Endothelial cell (in vitro differentiated cells): ENCODE data around the gene NFKBIE. TPM values are rescaled to one million over a fixed set of nuclear protein-coding genes. Genes with fewer than 3 reads are reported as not detected.

ENCODE experiments used
- DNase-seq: peaks from one replicate; pipeline ENCODE4 v3.0.0; 2021; ENCODE audit warnings: low spot score
- H3K27ac Mint-ChIP-seq: one replicate; pipeline ENCODE4 v1.8.0; 2021; ENCODE audit warnings: mixed read lengths, inconsistent platforms; ENCODE audit not compliant: unreplicated experiment
- H3K27me3 Mint-ChIP-seq: one replicate; pipeline ENCODE4 v1.8.0; 2021; ENCODE audit warnings: mild to moderate bottlenecking, moderate library complexity, mixed read lengths, inconsistent platforms; ENCODE audit not compliant: unreplicated experiment
- H3K36me3 Mint-ChIP-seq: one replicate; pipeline ENCODE4 v1.8.0; 2021; ENCODE audit warnings: mild to moderate bottlenecking, low read depth, mixed read lengths, inconsistent platforms; ENCODE audit not compliant: unreplicated experiment
- H3K4me1 Mint-ChIP-seq: one replicate; pipeline ENCODE4 v1.8.0; 2021; ENCODE audit warnings: mild to moderate bottlenecking, mixed read lengths, inconsistent platforms; ENCODE audit not compliant: unreplicated experiment
- H3K4me3 Mint-ChIP-seq: one replicate; pipeline ENCODE4 v1.8.0; 2021; ENCODE audit warnings: mild to moderate bottlenecking, mixed read lengths, inconsistent platforms; ENCODE audit not compliant: unreplicated experiment
- H3K9me3 Mint-ChIP-seq: one replicate; pipeline ENCODE4 v1.8.0; 2021; ENCODE audit warnings: mixed read lengths, inconsistent platforms; ENCODE audit not compliant: unreplicated experiment
- total RNA-seq: library from RNA; stranded (reverse); fragmentation: NEBNext Ultra II Directional; extraction: Animal tissue kit (Norgen Biotek cat#: 25700); gene quantifications from one replicate; pipeline ENCODE4 v1.2.1, GENCODE V29; 2021; ENCODE audit not compliant: unreplicated experiment
- TF ChIP-seq, protein P1 (sequence below): fragments of 200-600 bp; sonication (generic); IDR thresholded peaks from one replicate; pipeline ENCODE4 v1.5.0; 2021; ENCODE audit warnings: antibody characterized with exemption; ENCODE audit not compliant: unreplicated experiment

Gene NFKBIE
- total RNA-seq, 1 donor from 2014 or later, result 16.7 TPM

DNA sequence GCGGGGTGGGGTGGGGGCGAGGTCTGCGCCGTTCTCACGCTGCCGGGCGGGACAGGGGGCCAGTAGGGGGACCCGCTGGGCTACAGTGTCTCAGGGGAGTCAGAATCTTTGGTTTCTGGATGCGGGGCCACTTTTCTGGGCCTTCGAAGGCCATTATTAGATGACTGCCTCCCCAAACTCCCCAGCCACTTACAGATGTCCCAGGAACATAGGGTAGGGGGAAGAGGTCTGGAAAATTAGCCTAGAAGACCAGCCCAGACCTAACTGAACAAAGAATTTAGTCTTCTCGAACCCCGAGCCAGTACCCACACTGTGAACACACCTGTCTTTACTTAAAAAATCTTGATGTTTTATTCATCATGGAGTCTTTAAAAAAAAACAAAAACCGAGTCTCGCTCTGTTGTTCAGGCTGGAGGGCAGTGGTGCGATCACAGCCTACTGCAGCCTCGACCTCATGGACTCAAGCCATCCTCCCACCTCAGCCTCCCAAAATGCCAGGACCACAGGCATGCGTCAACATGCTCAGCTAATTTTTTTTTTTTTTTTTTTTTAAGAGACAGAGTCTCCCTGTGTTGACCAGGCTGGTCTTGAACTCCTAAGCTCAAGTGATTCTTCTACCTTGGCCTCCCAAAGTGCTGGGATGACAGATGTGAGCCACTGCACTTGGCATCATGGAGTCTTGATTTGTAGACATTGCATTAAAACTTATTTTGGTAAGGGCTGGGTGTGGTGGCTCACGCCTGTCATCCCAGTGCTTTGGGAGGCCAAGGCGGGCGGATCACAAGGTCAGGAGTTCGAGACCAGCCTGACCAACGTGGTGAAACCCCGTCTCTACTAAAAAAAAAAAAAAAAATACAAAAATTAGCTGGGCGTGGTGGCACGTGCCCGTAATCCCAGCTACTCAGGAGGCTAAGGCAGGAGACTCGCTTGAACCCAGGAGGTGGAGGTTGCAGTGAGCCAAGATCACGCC, 45.3 kb downstream of the NFKBIE start:
- no peak for DNase-seq
- H3K4me1 Mint-ChIP-seq, result peaks cover 54% of the 10 kb centered on the region
- H3K4me3 Mint-ChIP-seq, result peak overlapping the region; percentile 81
- H3K27me3 Mint-ChIP-seq, result peaks cover 4% of the 10 kb centered on the region
- no peak overlapping the region for H3K27ac Mint-ChIP-seq
- no peaks in the 10 kb centered on the region for H3K36me3 Mint-ChIP-seq
- H3K9me3 Mint-ChIP-seq, result no peaks in the 10 kb centered on the region
- TF ChIP-seq, protein P1, sequence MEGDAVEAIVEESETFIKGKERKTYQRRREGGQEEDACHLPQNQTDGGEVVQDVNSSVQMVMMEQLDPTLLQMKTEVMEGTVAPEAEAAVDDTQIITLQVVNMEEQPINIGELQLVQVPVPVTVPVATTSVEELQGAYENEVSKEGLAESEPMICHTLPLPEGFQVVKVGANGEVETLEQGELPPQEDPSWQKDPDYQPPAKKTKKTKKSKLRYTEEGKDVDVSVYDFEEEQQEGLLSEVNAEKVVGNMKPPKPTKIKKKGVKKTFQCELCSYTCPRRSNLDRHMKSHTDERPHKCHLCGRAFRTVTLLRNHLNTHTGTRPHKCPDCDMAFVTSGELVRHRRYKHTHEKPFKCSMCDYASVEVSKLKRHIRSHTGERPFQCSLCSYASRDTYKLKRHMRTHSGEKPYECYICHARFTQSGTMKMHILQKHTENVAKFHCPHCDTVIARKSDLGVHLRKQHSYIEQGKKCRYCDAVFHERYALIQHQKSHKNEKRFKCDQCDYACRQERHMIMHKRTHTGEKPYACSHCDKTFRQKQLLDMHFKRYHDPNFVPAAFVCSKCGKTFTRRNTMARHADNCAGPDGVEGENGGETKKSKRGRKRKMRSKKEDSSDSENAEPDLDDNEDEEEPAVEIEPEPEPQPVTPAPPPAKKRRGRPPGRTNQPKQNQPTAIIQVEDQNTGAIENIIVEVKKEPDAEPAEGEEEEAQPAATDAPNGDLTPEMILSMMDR, result no peak

DNA sequence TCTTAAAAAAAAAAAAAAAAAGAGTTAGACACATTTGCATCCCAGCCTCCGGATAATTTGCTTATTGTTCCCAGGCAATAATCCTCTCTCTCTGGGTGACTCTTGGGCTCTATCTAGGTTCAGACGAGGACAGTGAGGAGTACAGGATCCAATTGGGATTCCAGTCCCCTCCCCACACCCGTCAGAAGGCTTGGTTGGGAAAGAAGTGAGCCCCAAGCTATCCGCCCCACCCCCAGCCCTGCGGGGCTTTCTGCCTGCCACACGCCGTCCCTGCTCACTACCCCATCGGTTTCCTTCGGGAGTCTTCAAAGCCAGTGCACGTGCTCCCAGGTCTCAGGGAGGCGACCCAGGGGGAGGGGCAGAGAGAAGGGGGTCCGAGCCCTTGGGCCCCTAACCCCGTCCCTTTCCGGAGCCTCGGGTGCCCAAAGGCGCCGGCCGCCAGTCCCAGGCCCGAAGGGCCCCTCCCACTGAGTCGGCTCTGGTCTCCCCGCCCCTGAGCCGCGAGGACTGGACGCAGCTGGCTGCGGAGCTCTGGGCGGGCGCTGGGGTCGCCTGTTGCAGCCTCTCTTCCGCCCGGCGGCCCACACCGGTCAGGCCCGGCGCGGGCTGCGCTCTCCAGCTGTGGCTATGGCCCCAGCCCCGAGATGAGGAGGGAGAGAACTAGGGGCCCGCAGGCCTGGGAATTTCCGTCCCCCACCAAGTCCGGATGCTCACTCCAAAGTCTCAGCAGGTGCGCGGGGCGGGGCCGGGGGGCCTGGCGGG, 46.1 kb downstream of the NFKBIE start:
- peak overlapping the region; percentile 85 for H3K4me3 Mint-ChIP-seq
- no peaks in the 10 kb centered on the region for H3K36me3 Mint-ChIP-seq
- H3K27ac Mint-ChIP-seq, result peak overlapping the region; percentile 87
- peaks cover 46% of the 10 kb centered on the region for H3K4me1 Mint-ChIP-seq
- H3K9me3 Mint-ChIP-seq, result no peaks in the 10 kb centered on the region
- DNase-seq, result peak; percentile 88
- TF ChIP-seq, protein P1, result no peak
- peaks cover 4% of the 10 kb centered on the region for H3K27me3 Mint-ChIP-seq

DNA sequence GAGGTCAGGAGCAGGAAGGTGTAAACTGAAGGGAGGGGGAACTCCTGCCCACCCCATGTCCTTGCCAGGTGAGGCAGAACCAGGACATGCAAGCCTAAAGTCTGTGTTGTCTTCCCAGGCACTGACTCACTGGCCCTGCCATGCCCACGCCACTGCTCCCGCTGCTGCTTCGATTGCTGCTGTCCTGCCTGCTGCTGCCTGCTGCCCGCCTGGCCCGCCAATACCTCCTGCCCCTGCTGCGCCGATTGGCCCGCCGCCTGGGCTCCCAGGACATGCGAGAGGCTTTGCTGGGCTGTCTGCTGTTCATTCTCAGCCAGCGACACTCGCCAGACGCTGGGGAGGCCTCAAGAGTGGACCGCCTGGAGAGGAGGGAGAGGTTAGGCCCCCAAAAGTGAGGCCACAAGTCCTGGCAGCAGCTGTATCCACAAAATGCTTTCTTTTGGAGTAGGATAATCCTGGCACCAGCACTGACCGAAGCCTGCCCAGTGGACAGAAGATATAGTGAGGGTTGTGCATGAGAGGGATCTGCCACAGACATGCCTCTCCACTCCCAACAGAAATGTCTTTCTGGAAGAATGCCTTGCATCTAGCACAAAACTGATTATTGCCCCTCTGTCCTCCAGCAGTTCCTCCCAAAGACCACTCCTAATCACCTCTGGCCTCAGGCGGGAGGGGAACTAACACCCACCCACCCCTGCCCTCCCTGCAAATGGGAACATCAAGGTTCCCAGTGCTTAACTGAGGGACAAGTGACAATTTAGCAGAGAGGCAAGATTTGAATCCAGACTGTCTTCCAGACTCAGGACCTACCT, 47.8 kb downstream of the NFKBIE start:
- Mint-ChIP-seq H3K9me3 (no peaks in the 10 kb centered on the region), H3K4me3 (no peak overlapping the region), H3K4me1 (peaks cover 36% of the 10 kb centered on the region), H3K36me3 (no peaks in the 10 kb centered on the region), H3K27me3 (peaks cover 4% of the 10 kb centered on the region), H3K27ac (no peak overlapping the region)
- no peak for DNase-seq
- TF ChIP-seq, protein P1, result no peak

DNA sequence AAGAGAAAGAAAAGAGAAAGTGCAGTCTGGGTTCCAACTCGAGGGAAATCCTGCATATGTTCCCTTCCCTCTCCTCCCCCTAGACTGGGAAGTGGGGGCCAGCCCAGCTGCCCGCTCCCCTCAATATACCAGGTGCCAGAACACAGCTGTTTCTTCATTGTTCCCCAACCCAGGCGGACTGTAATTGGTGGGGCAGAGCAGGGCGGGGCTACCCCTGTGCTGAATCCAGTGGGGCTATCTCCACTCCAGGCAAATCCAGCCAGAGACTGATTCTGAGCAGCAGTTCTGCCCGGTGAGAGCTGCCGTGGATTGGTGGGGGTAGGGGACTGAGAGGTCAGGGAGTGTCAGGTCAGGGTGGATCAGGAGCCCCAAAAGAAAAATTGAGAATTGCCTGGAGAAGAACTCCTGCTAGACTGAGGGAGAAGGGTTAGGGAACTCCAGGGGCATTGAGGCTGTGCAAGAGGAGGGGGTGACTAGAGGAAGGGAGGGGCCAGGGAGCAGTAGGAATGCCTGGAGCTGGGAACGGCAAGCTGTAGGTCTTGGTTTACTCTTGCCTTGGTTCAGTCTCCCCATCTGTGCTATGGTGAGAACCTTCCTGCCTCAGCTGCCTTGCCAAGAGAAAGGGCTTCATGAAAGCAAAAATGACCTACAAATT, 48.5 kb downstream of the NFKBIE start, which contains the start of gene MYMX:
MYMX (plus strand) TSS at position 250 of the 655 bp plus-strand sequence. CDS start 546 bp downstream, outside the sequence.
- peaks cover 33% of the 10 kb centered on the region for H3K4me1 Mint-ChIP-seq
- H3K36me3 Mint-ChIP-seq, result no peaks in the 10 kb centered on the region
- no peak within 1 kb of the TSS for H3K4me3 Mint-ChIP-seq
- TF ChIP-seq, protein P1, result no peak
- no peaks in the 10 kb centered on the region for H3K9me3 Mint-ChIP-seq
- DNase-seq, result no peak
- H3K27ac Mint-ChIP-seq, result no peak within 1 kb of the TSS
- H3K27me3 Mint-ChIP-seq, result peaks cover 4% of the 10 kb centered on the region
